ENCODE results near the gene GCLM. TPM values are rescaled to one million over a fixed set of nuclear protein-coding genes. Genes with fewer than 3 reads are reported as not detected.
A peak's percentile ranks its signal among the peaks of the same experiment; 100 is the strongest.
"Not testable (repeated sequence)": the region's sequence is repeated elsewhere in the genome, so short reads cannot be mapped to it uniquely, and the experiment has no call there.

Gene GCLM, protein sequence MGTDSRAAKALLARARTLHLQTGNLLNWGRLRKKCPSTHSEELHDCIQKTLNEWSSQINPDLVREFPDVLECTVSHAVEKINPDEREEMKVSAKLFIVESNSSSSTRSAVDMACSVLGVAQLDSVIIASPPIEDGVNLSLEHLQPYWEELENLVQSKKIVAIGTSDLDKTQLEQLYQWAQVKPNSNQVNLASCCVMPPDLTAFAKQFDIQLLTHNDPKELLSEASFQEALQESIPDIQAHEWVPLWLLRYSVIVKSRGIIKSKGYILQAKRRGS
- 10 to 100 TPM in 1 of 4 donors, 1 to 10 TPM in 3; 4.2 to 18.4 (median 6.3) TPM for total RNA-seq

GRCh38 chr1:93909146-93910050 is at the start of gene GCLM:
TSS of gene GCLM (minus strand) at chr1:93909430. CDS start at chr1:93909163, 267 bp downstream.
- H3K4me1 ChIP-seq = peaks cover 13 to 29% (median 23%) of the 10 kb centered on the region in 4 donors

DNA sequence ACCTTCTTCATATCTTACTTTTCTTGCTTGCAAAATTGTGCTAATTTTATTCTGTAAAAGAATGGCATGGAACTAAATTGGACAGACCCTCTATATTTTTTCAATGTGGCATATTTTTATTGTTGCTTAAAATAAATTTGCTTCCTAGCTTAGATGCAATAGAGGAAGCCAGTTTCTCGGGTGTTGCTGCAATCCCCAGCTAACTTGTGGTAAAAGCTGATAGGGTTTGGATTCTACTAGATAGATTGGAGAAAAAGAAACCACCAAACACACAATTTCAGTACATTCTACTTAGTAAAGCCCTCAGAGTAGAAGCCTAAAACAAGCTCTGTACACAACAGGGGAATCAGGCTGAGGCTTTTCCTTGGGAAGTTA is 49.5 kb upstream of the GCLM start:
- Histone ChIP-seq H3K27ac (replicated peaks in 1 of 4) (no peak overlapping the region), H3K27me3 (no peaks in the 10 kb centered on the region), H3K4me1 (no peaks in the 10 kb centered on the region), H3K4me3 (no peak overlapping the region), H3K9me3 (peaks cover 0 to 24% (median 10%) of the 10 kb centered on the region in 4 donors), H3K36me3 (no peaks in the 10 kb centered on the region)
- intact Hi-C loops (cut with DNase I) = no loop called here
- 67% methylated on average over 1 of the region's 1 CpG for WGBS
- DNase-seq (ENCODE audit: extremely low spot score) = no peak
- TF ChIP-seq EP300 (IDR thresholded peaks at IDR 0.05) = no peak
- TF ChIP-seq, protein P1, sequence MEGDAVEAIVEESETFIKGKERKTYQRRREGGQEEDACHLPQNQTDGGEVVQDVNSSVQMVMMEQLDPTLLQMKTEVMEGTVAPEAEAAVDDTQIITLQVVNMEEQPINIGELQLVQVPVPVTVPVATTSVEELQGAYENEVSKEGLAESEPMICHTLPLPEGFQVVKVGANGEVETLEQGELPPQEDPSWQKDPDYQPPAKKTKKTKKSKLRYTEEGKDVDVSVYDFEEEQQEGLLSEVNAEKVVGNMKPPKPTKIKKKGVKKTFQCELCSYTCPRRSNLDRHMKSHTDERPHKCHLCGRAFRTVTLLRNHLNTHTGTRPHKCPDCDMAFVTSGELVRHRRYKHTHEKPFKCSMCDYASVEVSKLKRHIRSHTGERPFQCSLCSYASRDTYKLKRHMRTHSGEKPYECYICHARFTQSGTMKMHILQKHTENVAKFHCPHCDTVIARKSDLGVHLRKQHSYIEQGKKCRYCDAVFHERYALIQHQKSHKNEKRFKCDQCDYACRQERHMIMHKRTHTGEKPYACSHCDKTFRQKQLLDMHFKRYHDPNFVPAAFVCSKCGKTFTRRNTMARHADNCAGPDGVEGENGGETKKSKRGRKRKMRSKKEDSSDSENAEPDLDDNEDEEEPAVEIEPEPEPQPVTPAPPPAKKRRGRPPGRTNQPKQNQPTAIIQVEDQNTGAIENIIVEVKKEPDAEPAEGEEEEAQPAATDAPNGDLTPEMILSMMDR (IDR thresholded peaks at IDR 0.05) = no peak
- TF ChIP-seq POLR2A (IDR thresholded peaks at IDR 0.05; ENCODE audit: low read depth) = no peak
- no peak for TF ChIP-seq POLR2AphosphoS5 (IDR thresholded peaks at IDR 0.05)

More at GRCh38 chr1:93909146-93910050, at the start of gene GCLM:
- DNase-seq (ENCODE audit: extremely low spot score) = peak; percentile 96
- no peaks in the 10 kb centered on the region for H3K27me3 ChIP-seq
- H3K36me3 ChIP-seq = no peaks in the 10 kb centered on the region
- TF ChIP-seq POLR2AphosphoS5 (IDR thresholded peaks at IDR 0.05) = peak; percentile 77 to 81
- no peak for TF ChIP-seq EP300 (IDR thresholded peaks at IDR 0.05)
- TF ChIP-seq, protein P1 (IDR thresholded peaks at IDR 0.05) = peak; percentile 86 to 92 (median 92)
- H3K9me3 ChIP-seq = peaks cover 0 to 7% (median 0%) of the 10 kb centered on the region in 4 donors
- under 1% methylated on average over 51 of the region's 102 CpGs for WGBS
- peak within 1 kb of the TSS; percentile 93 to 98 (median 96) for H3K4me3 ChIP-seq
- intact Hi-C loops (cut with DNase I) = loop anchor here (2.0 kb wide), 1 partner anchor 31 kb away; the partner anchor contains the start of gene DNTTIP2
- H3K27ac ChIP-seq (replicated peaks in 1 of 4) = peak within 1 kb of the TSS; percentile 81 to 92 (median 86)

- intact Hi-C loops (cut with DNase I) = no loop called here
- WGBS = 44% methylated on average over 1 of the region's 1 CpG
Measured at GRCh38 chr1:93958032-93958725, 48.9 kb upstream of the GCLM start.

GRCh38 chr1:93955765-93956164 is 46.5 kb upstream of the GCLM start:
- Histone ChIP-seq H3K27ac (replicated peaks in 1 of 4) (no peak overlapping the region), H3K27me3 (no peaks in the 10 kb centered on the region), H3K36me3 (no peaks in the 10 kb centered on the region), H3K4me3 (no peak overlapping the region), H3K9me3 (peaks cover 0 to 24% (median 10%) of the 10 kb centered on the region in 4 donors), H3K4me1 (no peaks in the 10 kb centered on the region)
- WGBS = 62% methylated on average over 1 of the region's 1 CpG
- no peak for DNase-seq (ENCODE audit: extremely low spot score)
- TF ChIP-seq, protein P1 (IDR thresholded peaks at IDR 0.05) = no peak
- TF ChIP-seq EP300 (IDR thresholded peaks at IDR 0.05) (no peak), POLR2A (IDR thresholded peaks at IDR 0.05; ENCODE audit: low read depth) (no peak), POLR2AphosphoS5 (IDR thresholded peaks at IDR 0.05) (no peak)
- intact Hi-C loops (cut with DNase I) = no loop called here

More at GRCh38 chr1:93958032-93958725, 48.9 kb upstream of the GCLM start:
- no peak for DNase-seq (ENCODE audit: extremely low spot score)
- Histone ChIP-seq H3K4me1 (no peaks in the 10 kb centered on the region), H3K27me3 (no peaks in the 10 kb centered on the region), H3K4me3 (no peak overlapping the region), H3K9me3 (peaks cover 0 to 24% (median 10%) of the 10 kb centered on the region in 4 donors), H3K27ac (replicated peaks in 1 of 4) (no peak overlapping the region), H3K36me3 (no peaks in the 10 kb centered on the region)
- TF ChIP-seq, protein P1 (IDR thresholded peaks at IDR 0.05) = no peak
- no peak for TF ChIP-seq POLR2A (IDR thresholded peaks at IDR 0.05; ENCODE audit: low read depth)
- TF ChIP-seq POLR2AphosphoS5 (IDR thresholded peaks at IDR 0.05) = no peak
- TF ChIP-seq EP300 (IDR thresholded peaks at IDR 0.05) = no peak

- 84% methylated on average over 2 of the region's 2 CpGs for WGBS
- H3K9me3 ChIP-seq; H3K36me3 ChIP-seq; H3K4me1 ChIP-seq; intact Hi-C loops (cut with DNase I); H3K4me3 ChIP-seq; H3K27me3 ChIP-seq; DNase-seq (ENCODE audit: extremely low spot score); H3K27ac ChIP-seq (replicated peaks in 1 of 4): not testable (repeated sequence)
Measured at GRCh38 chr1:93947002-93947686, 37.9 kb upstream of the GCLM start.

Measured in esophagus muscularis mucosa (tissue), 4 donors.